ENCODE data around the gene ITPR2. TPM values are rescaled to one million over a fixed set of nuclear protein-coding genes. Genes with fewer than 3 reads are reported as not detected.

ITPR2 gene
- total and polyA plus RNA-seq, 2 of the 8 experiments (the other 6 are each of a cell fraction or from before 2014, with no cell fraction given): 4.1 to 48.3 TPM

DNA sequence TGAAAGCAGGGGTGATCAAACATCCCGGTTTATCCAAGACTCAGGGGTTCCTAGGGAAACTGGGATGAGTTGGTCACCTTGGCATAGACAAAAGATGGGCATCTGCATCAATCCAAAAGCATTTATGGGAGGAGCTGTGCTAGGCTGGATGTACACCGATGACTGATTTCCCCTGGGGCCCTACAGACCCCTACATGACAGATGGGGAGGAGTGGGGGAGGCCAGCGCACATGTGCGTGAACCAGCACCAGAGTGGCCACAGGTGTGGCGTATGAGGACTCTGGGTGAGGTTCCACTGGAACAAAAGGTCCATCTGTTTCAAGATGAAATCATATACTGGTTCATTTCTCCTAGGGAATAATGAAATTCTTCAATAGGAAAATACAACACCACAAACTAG lies 210.4 kb downstream of the ITPR2 start (continued):
- TF ChIP-seq CHD7 (IDR thresholded peaks at IDR 0.05; ENCODE audit: insufficient replicate concordance, low read length) (no peak), TCF12 (IDR thresholded peaks at IDR 0.05; ENCODE audit: low read depth, low read length) (no peak), TBP (IDR thresholded peaks at IDR 0.05; ENCODE audit: low read depth, low read length) (no peak), KDM1A (IDR thresholded peaks at IDR 0.05; ENCODE audit: borderline replicate concordance, low read length) (no peak), PHF8 (conservative IDR thresholded peaks at IDR 0.05; ENCODE audit: low read depth, low read length) (no peak), TEAD4 (IDR thresholded peaks at IDR 0.05; ENCODE audit: low read depth, low read length) (no peak), CBX8 (IDR thresholded peaks at IDR 0.05; ENCODE audit: borderline replicate concordance, low read depth, low read length) (no peak), NRF1 (IDR thresholded peaks at IDR 0.05; ENCODE audit: low read depth, low read length) (no peak)
